HAP-1 (cell line): ENCODE data around the gene FZR1.
"Not testable (repeated sequence)": the region's sequence is repeated elsewhere in the genome, so short reads cannot be mapped to it uniquely, and the experiment has no call there.

Experiments
- DNase-seq, 2 experiments: peaks; one replicate each; pipeline ENCODE4 v3.0.0-alpha.2; 2016 to 2020; ENCODE audit warnings: low spot score in 2 of 2
- H3K27me3 ChIP-seq: fragments of 250-450 bp; sonication (Bioruptor Pico); 2 replicates; pipeline ENCODE4 v1.5.1; 2020; ENCODE audit warnings: low read depth, mild to moderate bottlenecking, moderate library complexity
- H3K36me3 ChIP-seq: fragments of 250-450 bp; sonication (Bioruptor Pico); replicated peaks from 2 replicates; pipeline ENCODE4 v1.5.1; 2020; ENCODE audit warnings: mild to moderate bottlenecking
- H3K4me1 ChIP-seq: fragments of 250-450 bp; sonication (Bioruptor Pico); 2 replicates; pipeline ENCODE4 v1.5.1; 2020; ENCODE audit warnings: mild to moderate bottlenecking
- H3K4me3 ChIP-seq: fragments of 250-450 bp; sonication (Bioruptor Pico); 2 replicates; pipeline ENCODE4 v1.5.1; 2020; ENCODE audit warnings: mild to moderate bottlenecking, moderate library complexity
- H3K9me3 ChIP-seq: fragments of 250-450 bp; sonication (Bioruptor Pico); 2 replicates; pipeline ENCODE4 v1.5.1; 2020; ENCODE audit warnings: mild to moderate bottlenecking, moderate library complexity
- in situ Hi-C: fragments of 300-500 bp; cut with MboI; formaldehyde crosslinking; loops from 3 replicates; pipeline ENCODE4 v1.14.3; 2020; ENCODE audit warnings: low sequenced_read_pairs, inconsistent platforms, mixed read lengths

FZR1 gene

DNA sequence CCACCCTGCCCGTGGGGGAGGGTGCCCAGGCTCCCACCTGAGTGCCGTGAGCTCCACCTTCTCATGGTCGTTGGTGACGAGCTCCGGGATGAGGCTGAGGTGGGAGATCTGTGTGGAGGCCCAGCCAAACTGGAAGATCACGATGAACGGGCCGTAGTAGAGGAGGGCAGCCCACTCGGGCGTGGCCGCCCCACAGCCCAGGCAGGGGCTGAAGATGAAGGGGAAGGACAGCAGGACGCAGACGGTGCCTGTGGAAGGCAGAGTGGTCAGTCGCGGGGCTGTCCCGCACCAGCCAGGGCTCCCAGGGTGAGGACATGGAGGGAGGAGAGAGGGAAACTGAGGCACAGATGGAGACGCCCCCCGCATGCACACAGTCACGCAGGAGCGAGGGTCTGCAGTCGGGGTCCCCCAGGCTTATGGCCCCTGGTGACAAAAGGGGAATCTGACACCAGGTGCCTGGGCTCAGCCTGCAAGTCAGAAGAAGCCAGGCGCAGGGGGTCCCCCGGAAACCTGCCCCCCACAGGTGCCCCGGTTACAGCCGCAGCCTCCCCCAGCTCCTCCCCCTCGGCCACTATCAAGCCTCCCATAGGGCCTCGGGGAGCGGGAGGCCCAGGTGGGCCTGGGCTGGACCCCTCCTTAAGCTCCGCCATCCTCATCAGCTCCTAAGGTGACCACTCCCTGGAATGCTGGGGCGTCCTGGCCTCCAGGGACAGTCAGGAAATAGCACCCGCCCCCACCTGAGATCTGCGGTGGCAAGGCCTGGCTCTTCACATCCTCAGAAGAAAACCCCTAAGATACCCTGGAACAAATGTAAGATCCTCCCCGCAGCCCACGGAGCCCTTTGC, 45.1 kb downstream of the FZR1 start:
- H3K4me1 ChIP-seq, result no peaks in the 10 kb centered on the region
- no peak for DNase-seq
- H3K27me3 ChIP-seq, result no peaks in the 10 kb centered on the region
- H3K9me3 ChIP-seq, result no peaks in the 10 kb centered on the region
- peaks cover 16% of the 10 kb centered on the region for H3K36me3 ChIP-seq
- H3K4me3 ChIP-seq, result no peak overlapping the region
- in situ Hi-C loops, result no loop called here

DNA sequence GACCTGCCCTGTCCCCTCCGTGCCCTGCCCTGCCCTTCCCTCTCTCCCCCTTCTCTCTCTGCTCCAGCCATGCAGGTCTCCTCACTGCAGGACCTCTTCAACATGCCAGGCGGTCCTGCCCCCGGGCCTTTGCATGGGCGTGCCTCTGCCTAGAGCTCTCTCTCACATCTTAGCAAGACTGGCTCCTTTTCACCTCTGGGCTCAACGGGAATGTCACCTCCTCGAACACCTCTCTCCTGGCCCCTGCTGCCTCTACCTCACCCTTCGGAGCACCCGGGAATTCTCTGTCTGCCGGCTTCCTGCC, 45.6 kb downstream of the FZR1 start:
- no peak overlapping the region for H3K4me3 ChIP-seq
- DNase-seq, result no peak
- no peaks in the 10 kb centered on the region for H3K4me1 ChIP-seq
- H3K36me3 ChIP-seq, result peaks cover 16% of the 10 kb centered on the region
- H3K27me3 ChIP-seq, result no peaks in the 10 kb centered on the region
- in situ Hi-C loops, result no loop called here
- H3K9me3 ChIP-seq, result no peaks in the 10 kb centered on the region

DNA sequence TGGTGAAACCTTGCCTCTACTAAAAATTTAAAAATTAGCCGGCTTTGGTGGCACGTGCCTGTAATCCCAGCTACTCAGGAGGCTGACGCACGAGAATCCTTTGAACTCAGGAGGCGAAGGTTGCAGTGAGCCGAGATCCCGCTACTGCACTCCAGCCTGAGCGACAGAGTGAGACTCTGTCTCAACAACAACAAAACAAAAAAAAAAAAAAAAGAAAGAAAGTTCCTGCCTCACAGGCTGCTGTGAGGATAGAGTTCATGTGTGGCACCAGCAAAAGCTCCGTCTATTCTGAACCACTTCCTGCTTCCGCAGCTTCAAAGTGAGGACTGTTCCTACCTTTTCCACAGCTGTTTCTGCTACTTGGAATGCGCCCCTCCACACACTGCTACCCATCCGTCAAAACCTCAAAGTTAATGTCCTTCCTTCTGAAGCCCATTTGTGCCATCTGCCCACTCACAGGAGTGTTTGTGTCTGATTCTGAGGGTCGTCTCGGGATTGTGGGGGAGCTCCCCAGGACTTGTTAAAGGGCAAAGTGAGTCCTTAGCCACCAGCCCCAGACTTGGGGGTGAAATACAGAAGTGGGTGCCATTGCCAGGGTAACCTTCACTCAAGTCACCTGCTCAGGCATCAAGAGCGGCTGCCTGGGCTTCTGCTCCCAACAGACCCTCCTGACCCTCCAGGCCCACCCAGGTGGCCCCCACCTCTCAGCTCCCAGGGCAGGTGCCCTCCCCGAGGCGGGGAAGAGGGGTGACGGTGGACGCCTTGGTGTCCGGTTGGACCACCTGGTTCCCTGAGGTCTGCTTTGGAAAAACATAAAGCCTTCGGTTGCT, 48.4 kb downstream of the FZR1 start:
- Histone ChIP-seq H3K4me1 (0 out of 2 replicates have a peak, but pooled peaks cover 3% of the 10 kb centered on the region), H3K9me3 (no peaks in the 10 kb centered on the region), H3K4me3 (no peak overlapping the region), H3K36me3 (peaks cover 4% of the 10 kb centered on the region; the same call in 1 of the 2 replicates), H3K27me3 (no peaks in the 10 kb centered on the region)
- in situ Hi-C loops, result no loop called here
- DNase-seq, result no peak

GRCh38 chr19:3555653-3556422, 49.7 kb downstream of the FZR1 start:
- peak in 1 of 2 experiments; percentile 26 for DNase-seq
- in situ Hi-C loops, result no loop called here
- Histone ChIP-seq H3K4me3 (peak overlapping the region; percentile 61), H3K9me3 (no peaks in the 10 kb centered on the region), H3K4me1 (0 out of 2 replicates have a peak, but pooled peaks cover 3% of the 10 kb centered on the region), H3K27me3 (no peaks in the 10 kb centered on the region), H3K36me3 (peaks cover under 1% of the 10 kb centered on the region; the same call in 1 of the 2 replicates)

DNA sequence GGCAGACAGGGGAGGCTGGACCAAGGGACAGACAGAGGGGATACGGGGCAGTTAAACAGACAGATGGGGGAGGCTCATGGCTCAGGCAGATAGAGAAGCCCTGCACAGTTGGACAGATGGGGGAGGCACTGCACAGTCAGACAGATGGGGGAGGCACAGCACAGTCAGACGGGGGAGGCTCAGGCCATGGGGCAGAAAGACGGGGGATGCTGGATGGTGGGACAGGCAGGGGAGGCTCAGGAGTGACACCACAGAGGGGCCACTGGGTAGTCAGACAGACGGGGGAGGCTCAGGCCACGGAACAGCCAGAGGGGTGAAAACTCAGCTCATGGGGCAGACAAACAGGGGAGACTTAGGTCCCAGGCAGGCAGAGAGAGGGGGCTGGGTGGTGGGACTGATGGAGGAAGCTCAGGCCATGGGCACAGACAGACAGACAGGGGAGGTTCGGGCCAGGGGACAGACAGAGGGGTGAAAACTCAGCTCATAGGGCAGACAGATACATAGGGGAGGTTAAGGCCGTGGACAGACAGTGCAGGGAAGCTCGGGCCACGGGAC, 50.4 kb downstream of the FZR1 start:
- no peaks in the 10 kb centered on the region for H3K9me3 ChIP-seq
- no peaks in the 10 kb centered on the region; the same call in 1 of the 2 replicates for H3K36me3 ChIP-seq
- peak overlapping the region; percentile 61 for H3K4me3 ChIP-seq
- in situ Hi-C loops, result no loop called here
- H3K27me3 ChIP-seq, result no peaks in the 10 kb centered on the region
- DNase-seq, result no peak
- 0 out of 2 replicates have a peak, but pooled peaks cover 3% of the 10 kb centered on the region for H3K4me1 ChIP-seq

- peak in 1 of 2 experiments; percentile 58 for DNase-seq
Measured at GRCh38 chr19:3556978-3557460, 50.9 kb downstream of the FZR1 start.

GRCh38 chr19:3557461-3558248, 51.5 kb downstream of the FZR1 start, which contains the start of gene MFSD12:
Gene MFSD12, minus strand, starts transcription at chr19:3557586. Its CDS starts 183 bp downstream, at chr19:3557403.
- peak; percentile 83 to 97 for DNase-seq
- Histone ChIP-seq H3K27me3 (no peaks in the 10 kb centered on the region), H3K4me1 (0 out of 2 replicates have a peak, but pooled peaks cover 3% of the 10 kb centered on the region), H3K4me3 (peak within 1 kb of the TSS; percentile 61), H3K36me3 (no peaks in the 10 kb centered on the region; the same call in 1 of the 2 replicates), H3K9me3 (no peaks in the 10 kb centered on the region)
- in situ Hi-C loops, result no loop called here

More at GRCh38 chr19:3556978-3557460, 50.9 kb downstream of the FZR1 start:
- no peaks in the 10 kb centered on the region for H3K9me3 ChIP-seq
- no peaks in the 10 kb centered on the region; the same call in 1 of the 2 replicates for H3K36me3 ChIP-seq
- no peaks in the 10 kb centered on the region for H3K27me3 ChIP-seq
- peak overlapping the region; percentile 61 for H3K4me3 ChIP-seq
- 0 out of 2 replicates have a peak, but pooled peaks cover 3% of the 10 kb centered on the region for H3K4me1 ChIP-seq
- in situ Hi-C loops, result no loop called here

DNA sequence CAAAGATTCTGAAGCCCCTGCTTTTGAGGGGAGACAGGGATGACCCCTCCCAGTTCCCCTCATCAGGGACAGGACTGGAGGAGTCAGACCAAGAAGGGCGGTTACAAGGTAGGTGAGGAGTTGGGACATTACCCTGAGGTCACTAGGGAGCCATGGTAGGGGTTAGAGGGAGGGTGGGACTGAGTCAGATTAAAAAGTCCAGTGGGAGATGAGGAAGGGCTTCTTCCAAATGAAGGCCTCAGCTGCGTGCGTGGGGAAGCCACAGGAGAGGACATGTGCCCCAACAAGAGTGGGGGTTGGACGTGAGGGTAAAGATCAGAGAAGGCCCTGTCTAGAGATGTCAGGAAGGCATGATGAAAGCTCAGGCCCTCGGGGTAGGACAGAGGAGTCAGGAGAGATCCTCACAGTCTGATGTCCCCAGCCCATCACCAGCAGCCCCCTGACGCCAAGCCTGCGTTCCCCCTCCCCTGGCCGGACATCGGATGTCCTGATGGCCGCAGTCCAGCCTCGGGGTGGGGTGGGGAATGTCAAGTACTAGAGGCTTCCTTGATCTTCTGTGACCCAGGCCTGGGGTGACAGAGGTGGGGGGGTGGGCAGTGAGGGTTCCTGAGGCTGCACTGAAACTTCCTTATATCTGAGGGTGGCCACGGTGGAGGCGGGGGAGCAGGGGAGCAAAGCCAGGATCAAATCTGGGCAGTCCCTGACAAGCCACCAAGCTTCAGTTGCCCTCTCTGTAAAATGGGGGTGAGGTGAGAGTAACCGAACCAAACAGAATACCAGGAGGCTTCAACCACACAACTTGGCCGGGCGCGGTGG, 57.8 kb downstream of the FZR1 start:
- Histone ChIP-seq H3K36me3 (no peaks in the 10 kb centered on the region), H3K4me1 (no peaks in the 10 kb centered on the region), H3K4me3 (no peak overlapping the region), H3K9me3 (no peaks in the 10 kb centered on the region), H3K27me3 (no peaks in the 10 kb centered on the region)
- DNase-seq, result no peak
- in situ Hi-C loops, result no loop called here

DNA sequence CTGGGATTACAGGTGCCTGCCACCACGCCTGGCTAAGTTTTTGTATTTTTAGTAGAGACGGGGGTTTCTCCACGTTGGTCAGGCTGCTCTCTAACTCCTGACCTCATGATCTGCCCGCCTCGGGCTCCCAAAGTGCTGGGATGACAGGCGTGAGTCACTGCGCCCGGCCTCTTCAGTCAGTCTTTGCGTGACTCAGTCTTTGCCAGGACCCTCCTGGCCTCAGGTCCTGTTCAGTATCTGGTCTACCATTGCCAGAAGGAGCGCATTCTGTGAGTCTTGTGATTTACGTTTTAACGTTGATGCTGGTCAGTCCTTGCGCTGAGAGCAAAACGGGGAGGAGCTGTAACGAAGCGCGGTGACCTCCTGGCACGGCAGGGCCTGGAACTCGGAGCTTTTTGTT, 59.0 kb downstream of the FZR1 start:
- in situ Hi-C loops, result no loop called here
- Histone ChIP-seq H3K27me3 (no peaks in the 10 kb centered on the region), H3K4me3 (no peak overlapping the region), H3K4me1 (no peaks in the 10 kb centered on the region), H3K36me3 (no peaks in the 10 kb centered on the region), H3K9me3 (no peaks in the 10 kb centered on the region)
- no peak for DNase-seq

DNA sequence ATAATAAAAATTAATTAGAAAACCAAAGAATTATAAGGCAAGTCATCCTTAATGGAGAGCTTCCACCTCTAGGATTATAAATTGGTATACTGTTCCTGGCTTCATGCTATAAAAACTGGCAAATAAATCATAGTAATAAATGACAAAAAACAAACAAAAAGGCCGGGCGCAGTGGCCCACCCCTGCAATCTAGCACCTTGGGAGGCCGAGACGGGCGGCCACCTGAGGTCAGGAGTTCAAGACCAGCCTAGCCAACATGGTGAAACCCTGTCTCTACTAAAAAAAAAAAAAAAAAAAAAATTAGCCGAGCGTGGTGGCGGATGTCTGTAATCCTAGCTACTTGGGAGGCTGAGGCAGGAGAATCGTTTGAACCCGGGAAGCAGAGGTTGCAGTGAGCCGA, 63.9 kb downstream of the FZR1 start:
- in situ Hi-C loops, result not testable (repeated sequence)

DNA sequence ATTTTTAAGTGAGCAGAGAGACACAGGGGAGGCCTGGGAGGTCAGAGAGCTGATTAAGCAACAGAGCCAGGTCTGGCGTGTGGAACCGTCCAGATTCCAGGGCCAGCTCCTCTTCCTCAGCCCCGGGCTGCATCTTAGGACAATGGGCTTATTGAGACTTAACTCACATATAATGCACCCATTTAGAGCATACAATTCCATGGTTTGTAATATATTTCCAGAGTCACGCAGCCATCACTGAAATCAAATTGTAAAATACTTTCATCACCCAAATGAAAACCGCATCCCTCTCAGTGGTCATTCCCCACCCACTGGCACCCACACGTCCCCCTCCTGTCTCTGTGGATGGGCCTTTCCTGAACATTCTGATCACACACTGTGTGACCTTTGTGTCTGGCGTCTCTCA, 64.5 kb downstream of the FZR1 start:
- Histone ChIP-seq H3K9me3 (no peaks in the 10 kb centered on the region), H3K4me1 (peaks cover 4% of the 10 kb centered on the region), H3K27me3 (no peaks in the 10 kb centered on the region), H3K4me3 (no peak overlapping the region), H3K36me3 (peaks cover 14% of the 10 kb centered on the region)
- DNase-seq, result no peak
- in situ Hi-C loops, result no loop called here

More for the DNA sequence above, 63.9 kb downstream of the FZR1 start:
- not testable (repeated sequence) for H3K27me3 ChIP-seq, H3K36me3 ChIP-seq, DNase-seq, H3K9me3 ChIP-seq, H3K4me1 ChIP-seq, H3K4me3 ChIP-seq
